ENCODE measurements around the gene STX4.
"Not testable (repeated sequence)": the region's sequence is repeated elsewhere in the genome, so short reads cannot be mapped to it uniquely, and the experiment has no call there.

DNA sequence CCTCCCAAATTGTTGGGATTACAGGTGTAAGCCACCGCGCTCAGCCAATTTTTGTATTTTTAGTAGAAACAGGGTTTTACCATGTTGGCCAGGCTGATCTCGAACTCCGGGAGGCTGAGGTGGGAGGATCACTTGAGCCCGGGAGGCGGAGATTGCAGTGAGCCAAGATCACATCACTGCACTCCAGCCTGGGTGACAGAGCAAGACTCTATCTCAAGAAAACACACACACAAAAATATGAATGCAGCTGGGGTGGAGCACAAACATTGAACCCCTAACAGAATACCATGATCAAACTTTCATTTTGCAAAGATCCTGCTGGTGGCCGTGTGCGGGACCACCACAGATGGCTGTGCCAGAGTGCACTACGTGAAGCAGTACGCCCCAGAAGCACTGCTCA is 15.6 kb upstream of the STX4 start:
- TF ChIP-seq, protein P1, sequence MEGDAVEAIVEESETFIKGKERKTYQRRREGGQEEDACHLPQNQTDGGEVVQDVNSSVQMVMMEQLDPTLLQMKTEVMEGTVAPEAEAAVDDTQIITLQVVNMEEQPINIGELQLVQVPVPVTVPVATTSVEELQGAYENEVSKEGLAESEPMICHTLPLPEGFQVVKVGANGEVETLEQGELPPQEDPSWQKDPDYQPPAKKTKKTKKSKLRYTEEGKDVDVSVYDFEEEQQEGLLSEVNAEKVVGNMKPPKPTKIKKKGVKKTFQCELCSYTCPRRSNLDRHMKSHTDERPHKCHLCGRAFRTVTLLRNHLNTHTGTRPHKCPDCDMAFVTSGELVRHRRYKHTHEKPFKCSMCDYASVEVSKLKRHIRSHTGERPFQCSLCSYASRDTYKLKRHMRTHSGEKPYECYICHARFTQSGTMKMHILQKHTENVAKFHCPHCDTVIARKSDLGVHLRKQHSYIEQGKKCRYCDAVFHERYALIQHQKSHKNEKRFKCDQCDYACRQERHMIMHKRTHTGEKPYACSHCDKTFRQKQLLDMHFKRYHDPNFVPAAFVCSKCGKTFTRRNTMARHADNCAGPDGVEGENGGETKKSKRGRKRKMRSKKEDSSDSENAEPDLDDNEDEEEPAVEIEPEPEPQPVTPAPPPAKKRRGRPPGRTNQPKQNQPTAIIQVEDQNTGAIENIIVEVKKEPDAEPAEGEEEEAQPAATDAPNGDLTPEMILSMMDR (IDR thresholded peaks at IDR 0.05), result not testable (repeated sequence)
- TF ChIP-seq POLR2A (IDR thresholded peaks at IDR 0.05), result not testable (repeated sequence)

Measured in Peyer's patch (tissue), 4 donors.